Upper lobe of left lung (tissue), 6 donors: ENCODE measurements around the gene SFXN1. TPM values are rescaled to one million over a fixed set of nuclear protein-coding genes. Genes with fewer than 3 reads are reported as not detected.

Experiments
- ATAC-seq, 2 donors: fragments of 200-7000 bp; cut with Tn5 transposase; one replicate each; pipeline ENCODE4 v1.9.1; 2022; ENCODE audit warnings: mild to moderate bottlenecking in 2 of 2, moderate library complexity in 2 of 2; ENCODE audit not compliant: low FRiP score in 2 of 2
- DNase-seq, 2 donors: peaks; one replicate each; pipeline ENCODE4 v3.0.0-alpha.2; 2019 to 2020
- H3K27ac ChIP-seq, 4 donors: fragments of 200-600 bp; sonication (generic); one replicate each; pipeline ENCODE4 v1.5.1; 2016 to 2019
- H3K27me3 ChIP-seq, 4 donors: fragments of 200-600 bp; sonication (generic); one replicate each; pipeline ENCODE4 v1.5.1; 2017 to 2019
- H3K36me3 ChIP-seq, 4 donors: fragments of 200-600 bp; sonication (generic); one replicate each; pipeline ENCODE4 v1.5.1; 2016 to 2019
- H3K4me1 ChIP-seq, 4 donors: fragments of 200-600 bp; sonication (generic); one replicate each; pipeline ENCODE4 v1.5.1; 2018 to 2019
- H3K4me3 ChIP-seq, 4 donors: fragments of 200-600 bp; sonication (generic); one replicate each; pipeline ENCODE4 v1.5.1; 2017 to 2019; ENCODE audit warnings: mild to moderate bottlenecking in 2 of 4, moderate library complexity in 1 of 4
- H3K9me3 ChIP-seq, 4 donors: fragments of 200-600 bp; sonication (generic); one replicate each; pipeline ENCODE4 v1.5.1; 2018 to 2019
- EP300 ChIP-seq, 4 donors: sonication (generic); formaldehyde crosslinking; IDR thresholded peaks; one replicate each; pipeline ENCODE4 v1.5.1; 2017; ENCODE audit warnings: antibody characterized with exemption in 4 of 4, control low read depth in 2 of 4
- POLR2A ChIP-seq, 4 donors: fragments of 450-650 bp; IDR thresholded peaks; one replicate each; pipeline ENCODE4 v1.5.1; 2016 to 2017; ENCODE audit warnings: antibody characterized with exemption in 4 of 4, mild to moderate bottlenecking in 2 of 4
- POLR2AphosphoS5 ChIP-seq, 2 donors: sonication (generic); formaldehyde crosslinking; IDR thresholded peaks; one replicate each; pipeline ENCODE4 v1.5.1; 2017; ENCODE audit warnings: antibody characterized with exemption in 2 of 2
- WGBS, 2 donors: methylation state at CpG; one replicate each; pipeline ENCODE4 v1.1.5; 2017 to 2018; 5-methylcytosine and 5-hydroxymethylcytosine counted together
- total RNA-seq, 6 donors: library from RNA; depleted of rRNA in 4 of 6; stranded (reverse); fragments of >200 nt in 4 of 6; gene quantifications; one replicate each; pipeline versions ENCODE4 v1.1.0 to v1.2.1, GENCODE V29; 2016 to 2021
- TF ChIP-seq, protein P1 (sequence below), 6 experiments: fragments of 450-650 bp in 4 of 6; fragments of 200-600 bp in 2 of 6; sonication (generic) in 2 of 6; IDR thresholded peaks; one replicate each; pipeline ENCODE4 v1.5.1; 2016 to 2019; ENCODE audit warnings: antibody characterized with exemption in 6 of 6
- donor health status: DM: no; HTN: no; CAD: no; lungs with moderate emphysema.
- donor health status: DM: no; HTN: yes; CAD: no; lungs with severe emphysema.

Gene SFXN1
- total RNA-seq, 6 donors from 2014 or later: 5.2 to 47.1 (median 18.3) TPM

DNA sequence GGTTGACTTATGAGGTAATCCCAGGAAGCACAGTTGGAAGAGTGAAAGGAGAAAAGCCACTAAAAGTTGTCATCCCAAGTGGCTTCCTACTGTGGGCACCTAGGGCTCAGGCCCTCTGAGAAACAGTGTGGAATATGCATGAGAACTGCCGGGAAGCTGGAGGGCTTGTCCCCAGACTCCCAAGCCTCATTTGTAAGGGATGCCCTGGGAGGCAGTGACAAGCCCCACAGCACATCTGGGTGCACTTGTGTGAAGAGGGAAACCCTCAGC is 64.5 kb downstream of the SFXN1 start:
- no peak for TF ChIP-seq POLR2AphosphoS5 (IDR thresholded peaks at IDR 0.05)
- TF ChIP-seq POLR2A (IDR thresholded peaks at IDR 0.05): no peak
- TF ChIP-seq EP300 (IDR thresholded peaks at IDR 0.05): no peak
- TF ChIP-seq, protein P1, sequence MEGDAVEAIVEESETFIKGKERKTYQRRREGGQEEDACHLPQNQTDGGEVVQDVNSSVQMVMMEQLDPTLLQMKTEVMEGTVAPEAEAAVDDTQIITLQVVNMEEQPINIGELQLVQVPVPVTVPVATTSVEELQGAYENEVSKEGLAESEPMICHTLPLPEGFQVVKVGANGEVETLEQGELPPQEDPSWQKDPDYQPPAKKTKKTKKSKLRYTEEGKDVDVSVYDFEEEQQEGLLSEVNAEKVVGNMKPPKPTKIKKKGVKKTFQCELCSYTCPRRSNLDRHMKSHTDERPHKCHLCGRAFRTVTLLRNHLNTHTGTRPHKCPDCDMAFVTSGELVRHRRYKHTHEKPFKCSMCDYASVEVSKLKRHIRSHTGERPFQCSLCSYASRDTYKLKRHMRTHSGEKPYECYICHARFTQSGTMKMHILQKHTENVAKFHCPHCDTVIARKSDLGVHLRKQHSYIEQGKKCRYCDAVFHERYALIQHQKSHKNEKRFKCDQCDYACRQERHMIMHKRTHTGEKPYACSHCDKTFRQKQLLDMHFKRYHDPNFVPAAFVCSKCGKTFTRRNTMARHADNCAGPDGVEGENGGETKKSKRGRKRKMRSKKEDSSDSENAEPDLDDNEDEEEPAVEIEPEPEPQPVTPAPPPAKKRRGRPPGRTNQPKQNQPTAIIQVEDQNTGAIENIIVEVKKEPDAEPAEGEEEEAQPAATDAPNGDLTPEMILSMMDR (IDR thresholded peaks at IDR 0.05): no peak
- 50 to 74% methylated on average over 1 of the region's 1 CpG for WGBS, 2 donors
- Histone ChIP-seq H3K27me3 (no peaks in the 10 kb centered on the region), H3K27ac (no peak overlapping the region), H3K36me3 (no peaks in the 10 kb centered on the region), H3K4me3 (no peak overlapping the region), H3K9me3 (no peaks in the 10 kb centered on the region), H3K4me1 (no peaks in the 10 kb centered on the region)
- ATAC-seq (no peak), DNase-seq (no peak)

GRCh38 chr5:175544108-175544511 is 65.8 kb downstream of the SFXN1 start:
- ATAC-seq (no peak), DNase-seq (no peak)
- Histone ChIP-seq H3K4me1 (no peaks in the 10 kb centered on the region), H3K27me3 (no peaks in the 10 kb centered on the region), H3K9me3 (no peaks in the 10 kb centered on the region), H3K36me3 (no peaks in the 10 kb centered on the region), H3K4me3 (no peak overlapping the region), H3K27ac (no peak overlapping the region)
- 81 to 88% methylated on average over 1 of the region's 1 CpG for whole genome bisulfite sequencing, 2 donors
- no peak for TF ChIP-seq EP300 (IDR thresholded peaks at IDR 0.05)
- TF ChIP-seq POLR2AphosphoS5 (IDR thresholded peaks at IDR 0.05): no peak
- no peak for TF ChIP-seq POLR2A (IDR thresholded peaks at IDR 0.05)
- TF ChIP-seq, protein P1 (IDR thresholded peaks at IDR 0.05): no peak

- no peak overlapping the region for H3K27ac ChIP-seq
- H3K36me3 ChIP-seq: no peaks in the 10 kb centered on the region
- no peak overlapping the region for H3K4me3 ChIP-seq
- 80 to 87% methylated on average over 5 of the region's 5 CpGs for WGBS, 2 donors
- no peak for TF ChIP-seq POLR2AphosphoS5 (IDR thresholded peaks at IDR 0.05)
- TF ChIP-seq EP300 (IDR thresholded peaks at IDR 0.05): no peak
- TF ChIP-seq, protein P1 (IDR thresholded peaks at IDR 0.05): no peak
- TF ChIP-seq POLR2A (IDR thresholded peaks at IDR 0.05): no peak
- no peaks in the 10 kb centered on the region for H3K27me3 ChIP-seq
- ATAC-seq (no peak), DNase-seq (no peak)
- no peaks in the 10 kb centered on the region for H3K4me1 ChIP-seq
- no peaks in the 10 kb centered on the region for H3K9me3 ChIP-seq
Observed at GRCh38 chr5:175544586-175544985, 66.2 kb downstream of the SFXN1 start.

GRCh38 chr5:175547842-175548241 is 69.5 kb downstream of the SFXN1 start:
- Histone ChIP-seq H3K27me3 (no peaks in the 10 kb centered on the region), H3K27ac (no peak overlapping the region), H3K4me3 (no peak overlapping the region), H3K9me3 (no peaks in the 10 kb centered on the region), H3K36me3 (no peaks in the 10 kb centered on the region), H3K4me1 (no peaks in the 10 kb centered on the region)
- DNase-seq (no peak), ATAC-seq (no peak)
- no peak for TF ChIP-seq POLR2A (IDR thresholded peaks at IDR 0.05)
- TF ChIP-seq, protein P1 (IDR thresholded peaks at IDR 0.05): no peak
- no peak for TF ChIP-seq POLR2AphosphoS5 (IDR thresholded peaks at IDR 0.05)

- Histone ChIP-seq H3K9me3 (no peaks in the 10 kb centered on the region), H3K4me1 (no peaks in the 10 kb centered on the region), H3K4me3 (no peak overlapping the region), H3K27me3 (no peaks in the 10 kb centered on the region), H3K36me3 (no peaks in the 10 kb centered on the region), H3K27ac (no peak overlapping the region)
- no peak for ATAC-seq
- WGBS, 2 donors: 59 to 71% methylated on average over 8 to 15 of the region's 15 CpGs
- no peak for DNase-seq
- TF ChIP-seq, protein P1 (IDR thresholded peaks at IDR 0.05): no peak
- no peak for TF ChIP-seq POLR2AphosphoS5 (IDR thresholded peaks at IDR 0.05)
- no peak for TF ChIP-seq POLR2A (IDR thresholded peaks at IDR 0.05)
Observed at GRCh38 chr5:175548626-175549311, 70.4 kb downstream of the SFXN1 start.
